ENCODE data around the gene CARS1. TPM values are rescaled to one million over a fixed set of nuclear protein-coding genes. Genes with fewer than 3 reads are reported as not detected.

The CARS1 gene
- polyA plus RNA-seq, 3 donors = 30.9 to 46.8 (median 35.7) TPM

DNA sequence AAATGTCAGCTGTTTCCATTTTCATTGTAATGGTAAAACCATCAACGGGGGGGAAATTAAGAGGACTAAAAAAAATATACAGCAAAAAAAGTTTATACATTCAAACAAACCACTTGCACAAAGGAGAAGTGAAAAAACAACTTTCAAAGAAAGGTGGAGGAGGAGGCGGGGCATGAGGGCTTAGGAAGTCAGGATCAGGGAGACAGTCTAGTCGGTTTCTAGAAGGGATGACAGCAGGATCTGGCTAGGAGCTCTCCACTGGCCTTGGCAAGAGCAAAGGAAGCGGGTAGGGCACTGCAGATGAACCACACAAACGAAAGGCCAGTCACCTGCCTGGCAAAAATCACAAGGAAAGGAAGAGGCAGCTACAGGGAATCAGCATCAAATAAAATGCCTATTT lies 96.1 kb downstream of the CARS1 start:
- TF ChIP-seq, protein P1, sequence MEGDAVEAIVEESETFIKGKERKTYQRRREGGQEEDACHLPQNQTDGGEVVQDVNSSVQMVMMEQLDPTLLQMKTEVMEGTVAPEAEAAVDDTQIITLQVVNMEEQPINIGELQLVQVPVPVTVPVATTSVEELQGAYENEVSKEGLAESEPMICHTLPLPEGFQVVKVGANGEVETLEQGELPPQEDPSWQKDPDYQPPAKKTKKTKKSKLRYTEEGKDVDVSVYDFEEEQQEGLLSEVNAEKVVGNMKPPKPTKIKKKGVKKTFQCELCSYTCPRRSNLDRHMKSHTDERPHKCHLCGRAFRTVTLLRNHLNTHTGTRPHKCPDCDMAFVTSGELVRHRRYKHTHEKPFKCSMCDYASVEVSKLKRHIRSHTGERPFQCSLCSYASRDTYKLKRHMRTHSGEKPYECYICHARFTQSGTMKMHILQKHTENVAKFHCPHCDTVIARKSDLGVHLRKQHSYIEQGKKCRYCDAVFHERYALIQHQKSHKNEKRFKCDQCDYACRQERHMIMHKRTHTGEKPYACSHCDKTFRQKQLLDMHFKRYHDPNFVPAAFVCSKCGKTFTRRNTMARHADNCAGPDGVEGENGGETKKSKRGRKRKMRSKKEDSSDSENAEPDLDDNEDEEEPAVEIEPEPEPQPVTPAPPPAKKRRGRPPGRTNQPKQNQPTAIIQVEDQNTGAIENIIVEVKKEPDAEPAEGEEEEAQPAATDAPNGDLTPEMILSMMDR (IDR thresholded peaks at IDR 0.05) = no peak
- peaks cover 56% of the 10 kb centered on the region for H4K20me1 ChIP-seq (ENCODE audit: insufficient read depth, low read length)
- H3K27ac Mint-ChIP-seq = peak overlapping the region; percentile 4 to 83 (median 76)
- no peaks in the 10 kb centered on the region for H3K27me3 ChIP-seq (ENCODE audit: control insufficient read depth in 2 of 2, insufficient read depth in 2 of 2, low read length in 2 of 2)
- H3K4me3 ChIP-seq (replicated peaks in 1 of 3; ENCODE audit: low read depth in 2 of 3, low read length in 3 of 3) = no peak overlapping the region
- H3K9me3 Mint-ChIP-seq = no peaks in the 10 kb centered on the region
- H2AFZ ChIP-seq (ENCODE audit: insufficient read depth, low read depth, low read length, poor library complexity, severe bottlenecking) = no peak overlapping the region
- H3K4me3 Mint-ChIP-seq = no peak overlapping the region
- DNase-seq = no peak
- no peak overlapping the region for H3K9ac ChIP-seq (ENCODE audit: insufficient read depth, low read length, poor library complexity, severe bottlenecking)
- peaks cover 0 to 1% (median 0%) of the 10 kb centered on the region in 3 donors for H3K27me3 Mint-ChIP-seq (ENCODE audit: low read depth in 3 of 3)
- H3K79me2 ChIP-seq (ENCODE audit: insufficient read depth, low read length) = peaks cover 41% of the 10 kb centered on the region
- WGBS (ENCODE audit: insufficient coverage) = 33% methylated on average over 4 of the region's 5 CpGs
- H3K27ac ChIP-seq (ENCODE audit: low read depth in 1 of 2, low read length in 2 of 2) = peak overlapping the region; percentile 16 to 44
- H3K4me1 ChIP-seq (ENCODE audit: control insufficient read depth in 1 of 2, insufficient read depth in 2 of 2, low read length in 2 of 2) = peaks cover 38 to 51% of the 10 kb centered on the region in 2 donors
- peaks cover 81 to 95% of the 10 kb centered on the region in 2 donors for H3K36me3 Mint-ChIP-seq
- H3K4me1 Mint-ChIP-seq = peaks cover 41% of the 10 kb centered on the region
- no peak overlapping the region for H3K4me2 ChIP-seq (replicated peaks; ENCODE audit: extremely low read depth, low read length, poor library complexity, severe bottlenecking)
- H3K36me3 ChIP-seq (replicated peaks in 1 of 2; ENCODE audit: control insufficient read depth in 1 of 2, insufficient read depth in 2 of 2, low read length in 2 of 2) = peaks cover 67 to 86% of the 10 kb centered on the region in 2 donors
- intact Hi-C loops (cut with micrococcal nuclease) = loop anchor here in 1 of 2 donors (10.0 kb wide), 1 partner anchor 426 kb away; no protein-coding TSS in a partner anchor
- H3K9me3 ChIP-seq (replicated peaks in 1 of 2; ENCODE audit: control insufficient read depth in 1 of 2, insufficient read depth in 1 of 2, low read length in 2 of 2) = no peaks in the 10 kb centered on the region

DNA sequence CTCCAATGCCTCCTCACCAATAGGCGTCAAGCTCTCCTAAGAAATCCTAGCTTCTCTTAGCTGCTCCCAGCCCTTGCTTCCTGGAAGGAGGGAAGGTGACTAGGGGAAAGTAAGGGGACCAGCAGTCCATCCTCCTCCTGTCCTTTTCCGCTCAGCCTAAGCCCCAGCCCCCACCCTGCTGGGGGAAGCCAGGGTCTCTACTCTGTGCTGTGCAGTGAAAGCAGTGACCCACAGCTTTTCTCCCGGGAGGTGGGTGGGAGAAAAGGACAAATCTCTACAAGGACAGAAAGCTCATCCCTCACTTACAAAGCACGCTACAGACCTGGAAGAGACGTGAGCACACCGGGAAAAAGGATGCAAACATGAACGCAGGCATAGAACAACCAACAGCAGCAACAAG lies 97.1 kb downstream of the CARS1 start:
- H3K36me3 Mint-ChIP-seq = peaks cover 84 to 96% of the 10 kb centered on the region in 2 donors

More for the DNA sequence above, 97.1 kb downstream of the CARS1 start:
- Histone ChIP-seq H3K4me1 (ENCODE audit: control insufficient read depth in 1 of 2, insufficient read depth in 2 of 2, low read length in 2 of 2) (peaks cover 38 to 51% of the 10 kb centered on the region in 2 donors), H3K9me3 (replicated peaks in 1 of 2; ENCODE audit: control insufficient read depth in 1 of 2, insufficient read depth in 1 of 2, low read length in 2 of 2) (no peaks in the 10 kb centered on the region), H3K79me2 (ENCODE audit: insufficient read depth, low read length) (peaks cover 37% of the 10 kb centered on the region), H3K4me3 (replicated peaks in 1 of 3; ENCODE audit: low read depth in 2 of 3, low read length in 3 of 3) (no peak overlapping the region), H4K20me1 (ENCODE audit: insufficient read depth, low read length) (peaks cover 54% of the 10 kb centered on the region), H3K27me3 (ENCODE audit: control insufficient read depth in 2 of 2, insufficient read depth in 2 of 2, low read length in 2 of 2) (no peaks in the 10 kb centered on the region), H3K9ac (ENCODE audit: insufficient read depth, low read length, poor library complexity, severe bottlenecking) (no peak overlapping the region), H3K27ac (ENCODE audit: low read depth in 1 of 2, low read length in 2 of 2) (no peak overlapping the region), H2AFZ (ENCODE audit: insufficient read depth, low read depth, low read length, poor library complexity, severe bottlenecking) (no peak overlapping the region), H3K4me2 (replicated peaks; ENCODE audit: extremely low read depth, low read length, poor library complexity, severe bottlenecking) (no peak overlapping the region), H3K36me3 (replicated peaks in 1 of 2; ENCODE audit: control insufficient read depth in 1 of 2, insufficient read depth in 2 of 2, low read length in 2 of 2) (peaks cover 67 to 86% of the 10 kb centered on the region in 2 donors)
- no peak overlapping the region for H3K4me3 Mint-ChIP-seq
- no peaks in the 10 kb centered on the region for H3K9me3 Mint-ChIP-seq
- TF ChIP-seq, protein P1 (IDR thresholded peaks at IDR 0.05) = no peak
- WGBS (ENCODE audit: insufficient coverage) = 97% methylated on average over 3 of the region's 7 CpGs
- peaks cover 0 to 3% (median 1%) of the 10 kb centered on the region in 3 donors for H3K27me3 Mint-ChIP-seq (ENCODE audit: low read depth in 3 of 3)
- intact Hi-C loops (cut with micrococcal nuclease) = loop anchor here in 1 of 2 donors (10.0 kb wide), 1 partner anchor 425 kb away; no protein-coding TSS in a partner anchor
- H3K27ac Mint-ChIP-seq = peak overlapping the region in 4 of 7 donors; percentile 4 to 57 (median 25)
- no peak for DNase-seq
- peaks cover 41% of the 10 kb centered on the region for H3K4me1 Mint-ChIP-seq

Measured in CD14-positive monocyte (primary cell).